Lung (tissue), 12 donors: ENCODE results near the gene TMEM9. TPM values are rescaled to one million over a fixed set of nuclear protein-coding genes. Genes with fewer than 3 reads are reported as not detected.
"Not testable (repeated sequence)": the region's sequence is repeated elsewhere in the genome, so short reads cannot be mapped to it uniquely, and the experiment has no call there.

Source experiments
- ATAC-seq: fragments of 200-7000 bp; cut with Tn5 transposase; one replicate; pipeline ENCODE4 v1.9.1; 2020; ENCODE audit warnings: moderate number of reproducible peaks; ENCODE audit not compliant: insufficient read depth, low FRiP score
- DNase-seq, 3 donors: peaks; one replicate each; pipeline ENCODE4 v3.0.0-alpha.2; 2013 to 2017
- H3K27ac ChIP-seq, 2 donors: one replicate each; pipeline ENCODE4 v1.5.1; 2013; ENCODE audit warnings: mild to moderate bottlenecking in 2 of 2, moderate library complexity in 2 of 2, control low read depth in 1 of 2, inconsistent platforms in 1 of 2, low read depth in 1 of 2, low read length in 1 of 2
- H3K27me3 ChIP-seq, 3 donors: one replicate each; pipeline ENCODE4 v1.5.1; 2013; ENCODE audit warnings: low read length in 2 of 3; ENCODE audit not compliant: control insufficient read depth in 3 of 3, insufficient read depth in 3 of 3
- H3K36me3 ChIP-seq, 4 donors: one replicate each; pipeline ENCODE4 v1.5.1; 2013; ENCODE audit warnings: low read length in 4 of 4, mild to moderate bottlenecking in 1 of 4, moderate library complexity in 1 of 4; ENCODE audit not compliant: control insufficient read depth in 4 of 4, insufficient read depth in 4 of 4
- H3K4me1 ChIP-seq, 5 donors: one replicate each; pipeline ENCODE4 v1.5.1; 2013; ENCODE audit warnings: low read length in 5 of 5, mild to moderate bottlenecking in 2 of 5, moderate library complexity in 1 of 5; ENCODE audit not compliant: control insufficient read depth in 5 of 5, insufficient read depth in 5 of 5
- H3K4me3 ChIP-seq: one replicate; pipeline ENCODE4 v1.5.1; 2013; ENCODE audit warnings: mild to moderate bottlenecking, control low read depth, moderate library complexity
- H3K9ac ChIP-seq, 2 donors: one replicate each; pipeline ENCODE4 v1.5.1; 2013; ENCODE audit warnings: low read length in 2 of 2, control low read depth in 1 of 2; ENCODE audit not compliant: insufficient read depth in 1 of 2
- H3K9me3 ChIP-seq, 4 donors: one replicate each; pipeline ENCODE4 v1.5.1; 2013; ENCODE audit warnings: low read length in 3 of 4, mild to moderate bottlenecking in 1 of 4, moderate library complexity in 1 of 4; ENCODE audit not compliant: control insufficient read depth in 4 of 4, insufficient read depth in 3 of 4
- WGBS, 2 donors: extraction: QIAGEN DNeasy Blood & Tissue Kit; methylation state at CpG; one replicate each; pipeline ENCODE4 v1.1.7; 2013; 5-methylcytosine and 5-hydroxymethylcytosine counted together
- polyA plus RNA-seq, 2 donors: library from polyadenylated mRNA; stranded (reverse); fragments of 200-250 nt; gene quantifications; one replicate each; pipeline ENCODE4 v1.2.1, GENCODE V29; 2013
- total RNA-seq, 2 donors: library from RNA; depleted of rRNA in 1 of 2; stranded (reverse); fragments of >200 nt in 1 of 2; gene quantifications; one replicate each; pipeline ENCODE4 v1.2.1, GENCODE V29; 2014 to 2021
- TF ChIP-seq, protein P1 (sequence below): IDR thresholded peaks from 2 replicates; pipeline ENCODE4 v1.5.1; 2012; ENCODE audit warnings: mild to moderate bottlenecking; ENCODE audit errors: control extremely low read depth, extremely low read depth
- donor health status: control.
- donor health status: control.
- donor health status: Bipolar disorder and iron deficiency.
- donor health status: healthy.
- donor health status: DM: yes; HTN: yes; CAD: no.

Gene TMEM9
- total and polyA plus RNA-seq, 4 donors: 64.8 to 89.7 (median 77.6) TPM

- WGBS, 2 donors: 71 to 83% methylated on average over 7 of the region's 7 CpGs
- TF ChIP-seq, protein P1, sequence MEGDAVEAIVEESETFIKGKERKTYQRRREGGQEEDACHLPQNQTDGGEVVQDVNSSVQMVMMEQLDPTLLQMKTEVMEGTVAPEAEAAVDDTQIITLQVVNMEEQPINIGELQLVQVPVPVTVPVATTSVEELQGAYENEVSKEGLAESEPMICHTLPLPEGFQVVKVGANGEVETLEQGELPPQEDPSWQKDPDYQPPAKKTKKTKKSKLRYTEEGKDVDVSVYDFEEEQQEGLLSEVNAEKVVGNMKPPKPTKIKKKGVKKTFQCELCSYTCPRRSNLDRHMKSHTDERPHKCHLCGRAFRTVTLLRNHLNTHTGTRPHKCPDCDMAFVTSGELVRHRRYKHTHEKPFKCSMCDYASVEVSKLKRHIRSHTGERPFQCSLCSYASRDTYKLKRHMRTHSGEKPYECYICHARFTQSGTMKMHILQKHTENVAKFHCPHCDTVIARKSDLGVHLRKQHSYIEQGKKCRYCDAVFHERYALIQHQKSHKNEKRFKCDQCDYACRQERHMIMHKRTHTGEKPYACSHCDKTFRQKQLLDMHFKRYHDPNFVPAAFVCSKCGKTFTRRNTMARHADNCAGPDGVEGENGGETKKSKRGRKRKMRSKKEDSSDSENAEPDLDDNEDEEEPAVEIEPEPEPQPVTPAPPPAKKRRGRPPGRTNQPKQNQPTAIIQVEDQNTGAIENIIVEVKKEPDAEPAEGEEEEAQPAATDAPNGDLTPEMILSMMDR: no peak
- DNase-seq (no peak), ATAC-seq (no peak)
- H3K9ac ChIP-seq: no peak overlapping the region
- H3K27ac ChIP-seq: no peak overlapping the region
- no peaks in the 10 kb centered on the region for H3K36me3 ChIP-seq
- no peaks in the 10 kb centered on the region for H3K4me1 ChIP-seq
- H3K4me3 ChIP-seq: no peak overlapping the region
- peaks cover 0 to 2% (median 0%) of the 10 kb centered on the region in 3 donors for H3K27me3 ChIP-seq
- no peaks in the 10 kb centered on the region for H3K9me3 ChIP-seq
Observed at GRCh38 chr1:201164645-201165044, 10.4 kb upstream of the TMEM9 start.

DNA sequence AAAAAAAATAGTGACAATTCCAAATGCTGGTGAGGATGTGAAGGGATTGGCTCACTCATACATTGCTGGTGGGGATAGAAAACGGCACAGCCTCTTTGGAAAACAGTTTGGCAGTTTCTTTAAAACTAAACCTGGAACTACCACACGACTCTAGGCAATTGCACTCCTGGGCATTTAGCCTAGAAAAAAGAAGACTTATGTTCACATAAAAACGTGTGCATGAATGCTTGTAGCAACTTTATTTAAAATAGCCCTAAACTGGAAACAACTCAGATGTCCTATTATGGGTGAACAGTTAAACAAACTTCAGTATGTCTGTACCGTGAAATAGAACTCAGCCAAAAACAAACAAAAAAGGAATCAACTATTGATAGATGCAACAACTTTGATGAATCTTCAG is 9.4 kb upstream of the TMEM9 start:
- DNase-seq (no peak), ATAC-seq (no peak)
- Histone ChIP-seq H3K36me3 (no peaks in the 10 kb centered on the region), H3K9ac (no peak overlapping the region), H3K27me3 (peaks cover 0 to 2% (median 0%) of the 10 kb centered on the region in 3 donors), H3K9me3 (no peaks in the 10 kb centered on the region), H3K27ac (no peak overlapping the region), H3K4me3 (no peak overlapping the region), H3K4me1 (peaks cover 0 to 2% (median 0%) of the 10 kb centered on the region in 5 donors)
- TF ChIP-seq, protein P1: no peak
- 55 to 67% methylated on average over 4 of the region's 4 CpGs for WGBS, 2 donors

GRCh38 chr1:201163036-201163435 is 8.8 kb upstream of the TMEM9 start:
- H3K27me3 ChIP-seq, H3K27ac ChIP-seq, H3K36me3 ChIP-seq, H3K9ac ChIP-seq, H3K4me1 ChIP-seq, H3K4me3 ChIP-seq, ATAC-seq, H3K9me3 ChIP-seq, DNase-seq: not testable (repeated sequence)
- 89 to 92% methylated on average over 8 of the region's 8 CpGs for WGBS, 2 donors

DNA sequence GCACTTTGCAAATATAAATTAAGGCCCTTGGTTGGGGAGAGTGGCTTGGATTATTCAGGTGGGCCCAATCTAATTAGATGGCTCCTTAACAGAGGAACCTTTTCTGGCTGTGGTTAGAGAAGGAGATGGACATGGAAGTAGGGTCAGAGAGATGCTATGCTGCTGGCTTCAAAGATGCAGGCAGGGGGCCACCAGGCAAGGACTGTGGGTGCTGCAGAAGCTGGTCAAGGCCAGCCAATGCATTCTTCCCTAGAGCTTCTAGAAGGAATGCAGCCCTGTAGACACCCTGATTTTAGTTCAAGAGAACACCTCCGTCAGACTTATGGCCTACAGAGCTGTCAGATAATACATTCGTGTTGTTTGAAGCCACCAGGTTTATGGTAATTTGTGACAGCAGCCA is 3.7 kb upstream of the TMEM9 start:
- H3K27ac ChIP-seq: no peak overlapping the region
- 90 to 96% methylated on average over 2 of the region's 2 CpGs for WGBS, 2 donors
- ATAC-seq: no peak

More for the DNA sequence above, 3.7 kb upstream of the TMEM9 start:
- peaks cover 0 to under 1% (median 0%) of the 10 kb centered on the region in 4 donors for H3K36me3 ChIP-seq
- no peaks in the 10 kb centered on the region for H3K9me3 ChIP-seq
- no peak overlapping the region for H3K4me3 ChIP-seq
- peaks cover 0 to 15% (median 6%) of the 10 kb centered on the region in 5 donors for H3K4me1 ChIP-seq
- no peak for DNase-seq
- H3K27me3 ChIP-seq: no peaks in the 10 kb centered on the region
- TF ChIP-seq, protein P1: no peak
- H3K9ac ChIP-seq: no peak overlapping the region
